Measurements from ENCODE around the gene RFX4. TPM values are rescaled to one million over a fixed set of nuclear protein-coding genes. Genes with fewer than 3 reads are reported as not detected.

Gene RFX4
- total and polyA plus RNA-seq, 12 donors, result 0.08 TPM; not detected in 11

DNA sequence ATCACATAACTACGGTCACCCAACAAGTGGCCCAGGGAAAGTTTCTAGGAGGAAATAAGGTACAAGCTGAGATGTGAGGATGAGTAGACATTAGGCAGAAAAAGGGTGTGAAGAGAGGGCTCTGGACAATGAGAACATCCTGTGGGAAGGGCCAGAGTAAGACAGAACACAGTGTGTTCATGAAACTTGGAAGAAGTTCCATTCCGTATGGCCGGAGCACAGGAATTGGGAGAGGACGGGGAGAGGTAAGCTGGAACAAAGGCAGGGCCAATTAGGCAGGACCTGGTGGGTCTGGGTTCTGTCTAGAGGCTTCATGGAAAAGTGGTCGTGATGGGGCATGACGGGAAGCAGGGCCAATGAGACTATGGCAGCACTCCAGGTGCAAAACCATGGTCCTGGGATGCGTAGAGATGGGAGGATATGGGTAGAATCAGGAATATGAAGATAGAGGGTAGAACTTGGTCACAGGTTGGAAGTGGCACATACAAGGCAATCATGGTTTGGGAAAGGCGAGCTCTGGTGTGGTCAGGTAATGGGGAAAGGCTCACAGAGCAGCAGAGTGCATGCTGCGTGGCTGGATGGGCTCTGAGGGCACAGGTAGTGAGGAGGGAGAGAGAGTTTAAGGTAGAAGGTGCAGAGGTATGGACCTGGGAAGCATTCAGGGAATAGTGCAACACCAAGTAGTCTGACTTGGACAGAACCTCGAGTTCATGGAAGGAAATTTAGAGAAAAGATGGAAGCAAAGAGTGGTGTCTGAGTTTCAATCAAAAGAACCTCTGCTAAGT lies 93.0 kb downstream of the RFX4 start:
- Histone ChIP-seq H3K9me3 (replicated peaks in 1 of 3) (no peaks in the 10 kb centered on the region), H3K27me3 (peaks cover 15% of the 10 kb centered on the region), H3K27ac (no peak overlapping the region), H3K36me3 (replicated peaks in 1 of 2) (no peaks in the 10 kb centered on the region), H3K4me1 (replicated peaks in 1 of 2) (no peaks in the 10 kb centered on the region), H3K4me3 (no peak overlapping the region)
- intact Hi-C loops (cut with DNase I), result no loop called here
- WGBS, 4 donors, result 89 to 91% (median 90%) methylated on average over 10 of the region's 10 CpGs
- no peak for DNase-seq
- TF ChIP-seq POLR2A (IDR thresholded peaks at IDR 0.05), result no peak
- TF ChIP-seq, protein P1, sequence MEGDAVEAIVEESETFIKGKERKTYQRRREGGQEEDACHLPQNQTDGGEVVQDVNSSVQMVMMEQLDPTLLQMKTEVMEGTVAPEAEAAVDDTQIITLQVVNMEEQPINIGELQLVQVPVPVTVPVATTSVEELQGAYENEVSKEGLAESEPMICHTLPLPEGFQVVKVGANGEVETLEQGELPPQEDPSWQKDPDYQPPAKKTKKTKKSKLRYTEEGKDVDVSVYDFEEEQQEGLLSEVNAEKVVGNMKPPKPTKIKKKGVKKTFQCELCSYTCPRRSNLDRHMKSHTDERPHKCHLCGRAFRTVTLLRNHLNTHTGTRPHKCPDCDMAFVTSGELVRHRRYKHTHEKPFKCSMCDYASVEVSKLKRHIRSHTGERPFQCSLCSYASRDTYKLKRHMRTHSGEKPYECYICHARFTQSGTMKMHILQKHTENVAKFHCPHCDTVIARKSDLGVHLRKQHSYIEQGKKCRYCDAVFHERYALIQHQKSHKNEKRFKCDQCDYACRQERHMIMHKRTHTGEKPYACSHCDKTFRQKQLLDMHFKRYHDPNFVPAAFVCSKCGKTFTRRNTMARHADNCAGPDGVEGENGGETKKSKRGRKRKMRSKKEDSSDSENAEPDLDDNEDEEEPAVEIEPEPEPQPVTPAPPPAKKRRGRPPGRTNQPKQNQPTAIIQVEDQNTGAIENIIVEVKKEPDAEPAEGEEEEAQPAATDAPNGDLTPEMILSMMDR (IDR thresholded peaks at IDR 0.05), result no peak

DNA sequence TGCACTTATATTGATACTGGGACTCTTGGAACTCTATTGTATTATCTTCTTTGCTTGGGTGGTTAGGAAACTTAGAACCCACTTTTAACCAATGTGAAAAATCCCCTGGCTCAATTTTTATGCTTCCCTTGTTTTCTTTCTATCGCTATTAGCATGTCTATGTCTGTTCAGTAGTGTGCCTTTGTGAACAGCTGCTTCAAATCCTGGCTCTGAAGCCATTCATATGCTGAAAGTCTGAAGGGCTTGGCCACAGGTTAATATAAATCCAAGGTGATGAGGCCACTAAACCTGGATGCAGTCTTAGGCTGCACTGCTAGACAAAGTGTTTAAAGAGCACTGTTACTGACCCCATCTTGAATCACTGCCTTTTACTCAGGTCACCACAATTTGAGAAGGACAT lies 96.8 kb downstream of the RFX4 start:
- H3K27me3 ChIP-seq, result no peaks in the 10 kb centered on the region
- 83 to 95% (median 86%) methylated on average over 1 of the region's 1 CpG for WGBS, 4 donors

DNA sequence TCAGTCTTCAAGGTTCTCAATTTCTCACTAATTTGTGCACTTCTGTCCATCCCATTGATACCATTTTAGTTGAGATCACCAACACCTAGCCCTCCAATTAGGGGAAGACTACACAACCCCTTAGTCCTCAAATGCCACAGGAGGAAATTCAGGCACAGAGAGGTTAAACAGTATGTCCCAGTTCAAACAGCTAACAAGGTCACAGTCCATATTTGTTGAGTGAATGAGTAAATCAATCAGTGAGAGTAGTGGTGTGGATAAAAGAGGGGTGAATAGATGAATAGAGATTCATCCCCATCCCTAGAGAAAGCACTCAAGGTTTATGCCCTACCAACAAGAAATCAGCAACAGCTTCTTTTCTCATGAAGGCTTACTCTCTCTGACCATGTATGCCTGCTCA lies 97.5 kb downstream of the RFX4 start:
- DNase-seq, result no peak
- TF ChIP-seq, protein P1 (IDR thresholded peaks at IDR 0.05), result no peak
- no peak for TF ChIP-seq POLR2A (IDR thresholded peaks at IDR 0.05)
- intact Hi-C loops (cut with DNase I), result loop anchor here in 1 of 2 donors (10.0 kb wide), 1 partner anchor 245 kb away; no protein-coding TSS in a partner anchor
- H3K9me3 ChIP-seq (replicated peaks in 1 of 3), result no peaks in the 10 kb centered on the region
- H3K4me3 ChIP-seq, result no peak overlapping the region
- no peak overlapping the region for H3K27ac ChIP-seq
- H3K36me3 ChIP-seq (replicated peaks in 1 of 2), result no peaks in the 10 kb centered on the region
- H3K27me3 ChIP-seq, result no peaks in the 10 kb centered on the region
- H3K4me1 ChIP-seq (replicated peaks in 1 of 2), result no peaks in the 10 kb centered on the region

More for the DNA sequence above, 96.8 kb downstream of the RFX4 start:
- no peaks in the 10 kb centered on the region for H3K36me3 ChIP-seq (replicated peaks in 1 of 2)
- H3K27ac ChIP-seq, result no peak overlapping the region
- no peaks in the 10 kb centered on the region for H3K9me3 ChIP-seq (replicated peaks in 1 of 3)
- no peak for TF ChIP-seq POLR2A (IDR thresholded peaks at IDR 0.05)
- TF ChIP-seq, protein P1 (IDR thresholded peaks at IDR 0.05), result no peak
- H3K4me1 ChIP-seq (replicated peaks in 1 of 2), result no peaks in the 10 kb centered on the region
- no peak overlapping the region for H3K4me3 ChIP-seq
- no peak for DNase-seq
- intact Hi-C loops (cut with DNase I), result no loop called here

DNA sequence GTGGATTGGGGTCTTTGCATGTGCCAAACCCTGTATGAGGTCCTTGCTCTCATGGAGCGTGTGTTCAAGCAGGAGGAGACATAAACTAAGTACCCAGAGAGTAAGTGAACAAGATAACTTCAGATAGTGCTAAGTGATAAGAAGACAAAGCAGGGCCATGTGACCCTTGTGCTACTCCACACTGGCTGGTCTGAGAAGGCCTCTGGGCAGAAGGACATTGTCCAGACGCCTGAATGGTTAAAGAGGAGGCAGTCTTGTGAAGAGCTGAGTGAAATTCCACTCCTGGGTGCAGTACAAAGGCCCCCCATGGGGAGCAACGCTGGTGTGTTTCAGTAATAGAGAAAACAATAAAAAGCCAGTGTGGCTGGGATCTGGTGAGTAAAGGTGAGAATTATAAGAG lies 98.4 kb downstream of the RFX4 start:
- no peaks in the 10 kb centered on the region for H3K9me3 ChIP-seq (replicated peaks in 1 of 3)
- no peak for TF ChIP-seq POLR2A (IDR thresholded peaks at IDR 0.05)
- intact Hi-C loops (cut with DNase I), result loop anchor here in 1 of 2 donors (10.0 kb wide), 1 partner anchor 244 kb away; no protein-coding TSS in a partner anchor
- H3K27me3 ChIP-seq, result no peaks in the 10 kb centered on the region
- no peak overlapping the region for H3K4me3 ChIP-seq
- no peaks in the 10 kb centered on the region for H3K36me3 ChIP-seq (replicated peaks in 1 of 2)
- no peak for DNase-seq
- no peak overlapping the region for H3K27ac ChIP-seq
- H3K4me1 ChIP-seq (replicated peaks in 1 of 2), result no peaks in the 10 kb centered on the region
- WGBS, 4 donors, result 64 to 69% (median 66%) methylated on average over 3 of the region's 3 CpGs

Data from adrenal gland (tissue), 12 donors.